HCT116 (cell line): ENCODE measurements around the gene TBXAS1. TPM values are rescaled to one million over a fixed set of nuclear protein-coding genes. Genes with fewer than 3 reads are reported as not detected.

Experiments
- ATAC-seq: fragments of 200-7000 bp; cut with Tn5 transposase; 2 replicates; pipeline ENCODE4 v1.9.1; 2020; ENCODE audit warnings: mild to moderate bottlenecking, moderate library complexity
- BruUV-seq: library from RNA; stranded (reverse); fragments of 400-500 nt; replicated peaks from 2 replicates; lab custom pipeline; 2021; lab: Mats Ljungman, UMichigan
- CTCF ChIA-PET: fragments of 300-600 bp; sonication (Branson Sonifier 250); formaldehyde crosslinking; loops from one replicate; lab custom pipeline; 2021; ENCODE audit warnings: antibody characterized with exemption; lab: Charles Lee
- POLR2A ChIA-PET: fragments of 300-600, 350-600 bp; sonication (Branson Sonifier 250); formaldehyde crosslinking; loops from one replicate; lab custom pipeline; 2021; ENCODE audit warnings: antibody characterized with exemption; lab: Charles Lee
- RAD21 ChIA-PET, 2 experiments: fragments of 300-600 bp; sonication (Branson Sonifier 250); formaldehyde crosslinking; loops; one replicate each; lab custom pipeline; 2023; ENCODE audit warnings: low total read pairs in 2 of 2; ENCODE audit not compliant: uncharacterized antibody in 2 of 2, unreplicated experiment in 2 of 2, low non-redundant PET in 1 of 2; lab: Charles Lee
- DNase-seq: peaks from one replicate; pipeline ENCODE4 v3.0.0-alpha.2; 2010; ENCODE audit warnings: low read depth, low spot score
- H2AFZ ChIP-seq: fragments of 200-600 bp; shearing (Covaris generic), sonication (generic); 2 replicates; pipeline ENCODE4 v1.6.1; 2017; ENCODE audit warnings: low read depth, mixed run types, mixed read lengths, antibody characterized with exemption, low read length; ENCODE audit not compliant: poor library complexity, severe bottlenecking
- H3K27ac ChIP-seq: 2 replicates; pipeline ENCODE4 v1.5.1; 2012; ENCODE audit warnings: low read depth, low read length
- H3K27me3 ChIP-seq: fragments of 200-600 bp; sonication (generic); 2 replicates; pipeline ENCODE4 v1.6.1; 2016; ENCODE audit warnings: mixed run types, low read length, mixed read lengths; ENCODE audit not compliant: insufficient read depth
- H3K36me3 ChIP-seq, 2 experiments: fragments of 200-500 bp in 1 of 2; fragments of 200-600 bp in 1 of 2; sonication (Bioruptor generic) in 1 of 2; sonication (generic) in 1 of 2; 2 replicates each; pipeline versions ENCODE4 v1.5.1 to v1.6.1; 2014 to 2016; ENCODE audit warnings: low read length in 2 of 2, inconsistent platforms in 1 of 2, mixed read lengths in 1 of 2, mixed run types in 1 of 2; ENCODE audit not compliant: insufficient read depth in 2 of 2, control insufficient read depth in 1 of 2
- H3K4me1 ChIP-seq, 2 experiments: fragments of 200-600 bp in 1 of 2; sonication (generic) in 1 of 2; 2 replicates each; pipeline versions ENCODE4 v1.5.1 to v1.6.1; 2012 to 2017; ENCODE audit warnings: low read length in 2 of 2, inconsistent platforms in 1 of 2, mild to moderate bottlenecking in 1 of 2, mixed read lengths in 1 of 2, mixed run types in 1 of 2, moderate library complexity in 1 of 2; ENCODE audit not compliant: insufficient read depth in 2 of 2, control insufficient read depth in 1 of 2
- H3K4me2 ChIP-seq: fragments of 200-600 bp; sonication (generic); 2 replicates; pipeline ENCODE4 v1.6.1; 2017; ENCODE audit warnings: mixed run types, low read length, mixed read lengths
- H3K4me3 ChIP-seq, 2 experiments: fragments of 200-600 bp in 1 of 2; sonication (generic) in 1 of 2; replicated peaks in 1 of 2; 2 replicates each; pipeline ENCODE4 v1.5.1; 2011 to 2016; ENCODE audit warnings: low read length in 2 of 2, control low read depth in 1 of 2, low read depth in 1 of 2, mild to moderate bottlenecking in 1 of 2, mixed read lengths in 1 of 2, mixed run types in 1 of 2
- H3K79me2 ChIP-seq: fragments of 200-600 bp; sonication (generic); 2 replicates; pipeline ENCODE4 v1.6.1; 2017; ENCODE audit warnings: mild to moderate bottlenecking, mixed run types, low read length, moderate library complexity, mixed read lengths; ENCODE audit not compliant: insufficient read depth
- H3K9ac ChIP-seq: fragments of 200-600 bp; sonication (generic); 2 replicates; pipeline ENCODE4 v1.6.1; 2016; ENCODE audit warnings: low read length, mixed read lengths
- H3K9me2 ChIP-seq: fragments of 200-600 bp; sonication (generic), shearing (Covaris generic); 2 replicates; pipeline ENCODE4 v1.6.1; 2017; ENCODE audit warnings: mixed run types, mild to moderate bottlenecking, moderate library complexity; ENCODE audit not compliant: insufficient read depth
- H3K9me3 ChIP-seq, 2 experiments: fragments of 200-500 bp in 1 of 2; fragments of 200-600 bp in 1 of 2; sonication (Bioruptor generic) in 1 of 2; sonication (generic) in 1 of 2; 2 replicates each; pipeline ENCODE4 v1.6.1; 2014 to 2017; ENCODE audit warnings: low read length in 2 of 2, mixed read lengths in 2 of 2, inconsistent platforms in 1 of 2, low read depth in 1 of 2, mild to moderate bottlenecking in 1 of 2, mixed run types in 1 of 2, moderate library complexity in 1 of 2; ENCODE audit not compliant: control insufficient read depth in 1 of 2, insufficient read depth in 1 of 2
- H4K20me1 ChIP-seq: fragments of 200-600 bp; sonication (generic), shearing (Covaris generic); 2 replicates; pipeline ENCODE4 v1.6.1; 2017; ENCODE audit warnings: mixed run types, mild to moderate bottlenecking, moderate library complexity; ENCODE audit not compliant: insufficient read depth
- CBX3 ChIP-seq: IDR thresholded peaks from 2 replicates; pipeline ENCODE4 v1.6.1; 2012; ENCODE audit warnings: low read depth
- ELF1 ChIP-seq: IDR thresholded peaks from 2 replicates; pipeline ENCODE4 v1.6.1; 2012; ENCODE audit warnings: low read depth, borderline replicate concordance
- EZH2 ChIP-seq: fragments of 200-600 bp; sonication (generic); IDR thresholded peaks from 2 replicates; pipeline ENCODE4 v1.6.1; 2017; ENCODE audit warnings: antibody characterized with exemption, mixed run types
- EZH2phosphoT487 ChIP-seq: fragments of 200-600 bp; IDR thresholded peaks from 2 replicates; pipeline ENCODE4 v1.6.1; 2018; ENCODE audit warnings: antibody characterized with exemption, borderline replicate concordance
- FOSL1 ChIP-seq: IDR thresholded peaks from 2 replicates; pipeline ENCODE4 v1.6.1; 2012; ENCODE audit warnings: low read depth
- POLR2A ChIP-seq: IDR thresholded peaks from 2 replicates; pipeline ENCODE4 v1.7.0; 2011; ENCODE audit warnings: borderline replicate concordance; ENCODE audit not compliant: insufficient read depth, insufficient read length; ENCODE audit errors: extremely low read depth
- POLR2AphosphoS5 ChIP-seq: IDR thresholded peaks from 2 replicates; pipeline ENCODE4 v1.6.1; 2011; ENCODE audit warnings: mild to moderate bottlenecking, low read depth, low read length, moderate library complexity
- SIN3A ChIP-seq: IDR thresholded peaks from 2 replicates; pipeline ENCODE4 v1.6.1; 2012; ENCODE audit warnings: low read depth
- SP1 ChIP-seq: IDR thresholded peaks from 2 replicates; pipeline ENCODE4 v1.6.1; 2012; ENCODE audit warnings: low read depth
- YY1 ChIP-seq: IDR thresholded peaks from 2 replicates; pipeline ENCODE4 v1.6.1; 2011; ENCODE audit warnings: low read length, low read depth, moderate library complexity, mild to moderate bottlenecking; ENCODE audit not compliant: insufficient replicate concordance; ENCODE audit errors: extremely low read depth
- ZBTB33 ChIP-seq: IDR thresholded peaks from 2 replicates; pipeline ENCODE4 v1.6.1; 2011; ENCODE audit warnings: mild to moderate bottlenecking, low read length, moderate library complexity; ENCODE audit not compliant: insufficient replicate concordance; ENCODE audit errors: extremely low read depth
- ZFX ChIP-seq: fragments of 450-650 bp; IDR thresholded peaks from 2 replicates; pipeline ENCODE4 v1.6.1; 2017
- ZNF274 ChIP-seq: fragments of 200-500 bp; sonication (Bioruptor generic); IDR thresholded peaks from 2 replicates; pipeline ENCODE4 v1.6.1; 2014; ENCODE audit warnings: mild to moderate bottlenecking, low read depth, low read length, inconsistent platforms
- intact Hi-C: fragments of 100-400 bp; cut with micrococcal nuclease; formaldehyde crosslinking; loops from 2 replicates; pipeline ENCODE4 v1.10.0; 2022
- total RNA-seq: library from RNA; stranded (reverse); gene quantifications from one replicate; pipeline ENCODE4 v1.2.1, GENCODE V29; 2021; ENCODE audit not compliant: unreplicated experiment
- TF ChIP-seq, protein P1 (sequence below): IDR thresholded peaks from 2 replicates; pipeline ENCODE4 v1.6.1; 2012

Gene TBXAS1
- total RNA-seq, 1 experiment from 2014 or later = 1.4 TPM

GRCh38 chr7:140057143-140057535 is 228.1 kb downstream of the TBXAS1 start:
- TF ChIP-seq FOSL1 (no peak), EZH2 (no peak), YY1 (no peak), SIN3A (no peak), CBX3 (no peak)
- TF ChIP-seq, all 23 proteins: peak for 0
- intact Hi-C loops = no loop called here
- no peaks in the 10 kb centered on the region for H3K9me2 ChIP-seq
- ChIA-PET POLR2A (no interaction called here), RAD21 (no interaction called here), CTCF (no interaction called here)
- BruUV-seq = no TSS peak
- no peak overlapping the region for H3K4me2 ChIP-seq
- H3K9ac ChIP-seq = no peak overlapping the region
- peaks cover 12% of the 10 kb centered on the region; the same call in 1 of the 2 replicates for H3K79me2 ChIP-seq
- DNase-seq (no peak), ATAC-seq (no peak)
- no peak overlapping the region for H3K27ac ChIP-seq
- H3K27me3 ChIP-seq = no peaks in the 10 kb centered on the region
- H4K20me1 ChIP-seq = no peaks in the 10 kb centered on the region
- no peak overlapping the region for H3K4me3 ChIP-seq
- H3K9me3 ChIP-seq = no peaks in the 10 kb centered on the region
- H3K36me3 ChIP-seq = peaks cover 0 to 6% of the 10 kb centered on the region in 2 experiments; a peak in 1 of 4 replicates
- H2AFZ ChIP-seq = no peak overlapping the region
- H3K4me1 ChIP-seq = peaks cover 19 to 40% of the 10 kb centered on the region in 2 experiments

- CTCF ChIA-PET = no interaction called here
- H4K20me1 ChIP-seq = no peaks in the 10 kb centered on the region
- H3K9ac ChIP-seq = no peak overlapping the region
- intact Hi-C loops = no loop called here
- H3K4me3 ChIP-seq = no peak overlapping the region
- 0 out of 2 replicates have a peak overlapping the region, but pooled peaks have one; percentile 92 for H3K4me2 ChIP-seq
- H3K27ac ChIP-seq = no peak overlapping the region
- no peak for DNase-seq
- no peak for TF ChIP-seq POLR2AphosphoS5
- TF ChIP-seq CBX3 = no peak
- TF ChIP-seq, protein P1, sequence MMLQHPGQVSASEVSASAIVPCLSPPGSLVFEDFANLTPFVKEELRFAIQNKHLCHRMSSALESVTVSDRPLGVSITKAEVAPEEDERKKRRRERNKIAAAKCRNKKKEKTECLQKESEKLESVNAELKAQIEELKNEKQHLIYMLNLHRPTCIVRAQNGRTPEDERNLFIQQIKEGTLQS = no peak
- TF ChIP-seq ZFX = no peak
- no peak for TF ChIP-seq ZBTB33
- TF ChIP-seq ZNF274 = no peak
- no peak for TF ChIP-seq SP1
- TF ChIP-seq ELF1 = no peak
- TF ChIP-seq EZH2 = no peak
- no peak for TF ChIP-seq EZH2phosphoT487
- TF ChIP-seq POLR2A = no peak
- TF ChIP-seq FOSL1 = no peak
- no peak for TF ChIP-seq SIN3A
- TF ChIP-seq, all 23 proteins: peak for 0
- 0 out of 4 replicates have a peak, but pooled peaks cover 0 to 3% of the 10 kb centered on the region in 2 experiments for H3K36me3 ChIP-seq
- H3K9me3 ChIP-seq = no peaks in the 10 kb centered on the region
- no peak for ATAC-seq
- ChIA-PET RAD21 (no interaction called here), POLR2A (interaction anchor here (0.6 kb wide), 1 partner anchor 715 kb away, joined by 3 read pairs; no protein-coding TSS in a partner anchor)
- H2AFZ ChIP-seq = no peak overlapping the region
- H3K9me2 ChIP-seq = no peaks in the 10 kb centered on the region
- H3K27me3 ChIP-seq = no peaks in the 10 kb centered on the region
- no TSS peak for BruUV-seq
- peaks cover 23 to 52% of the 10 kb centered on the region in 2 experiments for H3K4me1 ChIP-seq
- H3K79me2 ChIP-seq = peaks cover 12% of the 10 kb centered on the region; the same call in 1 of the 2 replicates
These were observed 229.5 kb downstream of the TBXAS1 start for GRCh38 chr7:140058517-140058916.
